A549 (cell line): ENCODE data around the gene LAMTOR4.

Experiments used
- CHD2 ChIP-seq: fragments of 150-350 bp; IDR thresholded peaks from 2 replicates; pipeline ENCODE4 v1.6.1; 2014; ENCODE audit warnings: low read length; ENCODE audit not compliant: partially characterized antibody
- CTCF ChIP-seq: fragments of >200 bp; sonication (Bioruptor Twin); formaldehyde crosslinking; IDR thresholded peaks from 3 replicates; pipeline ENCODE4 v1.5.1; 2016
- E2F6 ChIP-seq: IDR thresholded peaks from 2 replicates; pipeline ENCODE4 v1.6.1; 2012; ENCODE audit warnings: low read depth, borderline replicate concordance
- ELK1 ChIP-seq: fragments of 150-350 bp; IDR thresholded peaks from 2 replicates; pipeline ENCODE4 v1.6.1; 2014; ENCODE audit warnings: low read depth, mild to moderate bottlenecking, low read length
- EP300 ChIP-seq, 2 experiments: fragments of >200 bp; sonication (Bioruptor Twin); formaldehyde crosslinking; IDR thresholded peaks; 2 replicates in 1 of 2; 3 replicates in 1 of 2; pipeline ENCODE4 v1.6.1; 2016 to 2017
- HMGXB4 ChIP-seq: fragments of 250-450 bp; sonication (Bioruptor Pico); IDR thresholded peaks from 2 replicates; pipeline ENCODE4 v1.5.0; 2021; ENCODE audit warnings: mild to moderate bottlenecking, moderate library complexity, borderline replicate concordance
- MAZ ChIP-seq: fragments of 150-350 bp; IDR thresholded peaks from 2 replicates; pipeline ENCODE4 v1.6.1; 2014; ENCODE audit warnings: antibody characterized with exemption, low read depth, low read length, borderline replicate concordance
- MYC ChIP-seq: IDR thresholded peaks from 2 replicates; pipeline ENCODE4 v1.6.1; 2012; ENCODE audit warnings: mild to moderate bottlenecking, inconsistent platforms, low read length, improper control_type of control experiment, borderline replicate concordance
- POLR2A ChIP-seq: IDR thresholded peaks from 2 replicates; pipeline ENCODE4 v1.6.1; 2012; ENCODE audit warnings: mild to moderate bottlenecking, low read length
- RAD21 ChIP-seq, 2 experiments: fragments of >200 bp in 1 of 2; sonication (Bioruptor Twin) in 1 of 2; formaldehyde crosslinking in 1 of 2; IDR thresholded peaks in 1 of 2; conservative IDR thresholded peaks in 1 of 2; 2 replicates in 1 of 2; 3 replicates in 1 of 2; pipeline ENCODE4 v1.6.1; 2012 to 2018; ENCODE audit warnings: inconsistent platforms in 1 of 2
- RNF2 ChIP-seq: fragments of 200-600 bp; sonication (generic); IDR thresholded peaks from 2 replicates; pipeline ENCODE4 v1.6.1; 2016; ENCODE audit warnings: low read depth, mild to moderate bottlenecking, antibody characterized with exemption, moderate library complexity, borderline replicate concordance

GRCh38 chr7:100157334-100158228 lies 8.9 kb downstream of the LAMTOR4 start:
- TF ChIP-seq MAZ (no peak), ELK1 (no peak), E2F6 (no peak), POLR2A (no peak), CTCF (no peak), RAD21 (conservative IDR thresholded peaks at IDR 0.05 in 1 of 2, IDR thresholded peaks at IDR 0.05 in 1 of 2) (no peak), EP300 (IDR thresholded peaks at IDR 0.05) (no peak), MYC (no peak), CHD2 (no peak), RNF2 (no peak), HMGXB4 (CRISPR knock-in tag) (no peak)
